GM08714 (cell line): ENCODE data around the gene MAVS.

Experiments used
- H3K4me3 ChIP-seq: fragments of 200-500 bp; sonication (Bioruptor generic); 2 replicates; pipeline ENCODE4 v1.5.1; 2014; ENCODE audit warnings: mild to moderate bottlenecking, low read length, inconsistent platforms
- ZNF274 ChIP-seq: IDR thresholded peaks from 2 replicates; pipeline ENCODE4 v1.6.1; 2012; ENCODE audit warnings: mild to moderate bottlenecking, low read depth, low read length

The MAVS gene

GRCh38 chr20:3857405-3857804 lies 10.8 kb downstream of the MAVS start:
- no peak overlapping the region for H3K4me3 ChIP-seq
- no peak for TF ChIP-seq ZNF274

GRCh38 chr20:3858689-3859088 lies 12.1 kb downstream of the MAVS start:
- H3K4me3 ChIP-seq: no peak overlapping the region
- no peak for TF ChIP-seq ZNF274

- H3K4me3 ChIP-seq: no peak overlapping the region
- no peak for TF ChIP-seq ZNF274
Measured at GRCh38 chr20:3861191-3861590, 14.6 kb downstream of the MAVS start.

GRCh38 chr20:3862333-3862732 lies 15.7 kb downstream of the MAVS start:
- H3K4me3 ChIP-seq: no peak overlapping the region
- no peak for TF ChIP-seq ZNF274

- no peak overlapping the region for H3K4me3 ChIP-seq
- no peak for TF ChIP-seq ZNF274
Measured at GRCh38 chr20:3863317-3863716, 16.7 kb downstream of the MAVS start.

- TF ChIP-seq ZNF274: no peak
- no peak overlapping the region for H3K4me3 ChIP-seq
Measured at GRCh38 chr20:3864518-3864917, 17.9 kb downstream of the MAVS start.

- no peak for TF ChIP-seq ZNF274
- no peak overlapping the region for H3K4me3 ChIP-seq
Measured at GRCh38 chr20:3865152-3865886, 18.7 kb downstream of the MAVS start.

GRCh38 chr20:3865887-3866407 lies 19.3 kb downstream of the MAVS start:
- no peak overlapping the region for H3K4me3 ChIP-seq
- no peak for TF ChIP-seq ZNF274

- no peak overlapping the region for H3K4me3 ChIP-seq
- no peak for TF ChIP-seq ZNF274
Measured at GRCh38 chr20:3866464-3866863, 19.8 kb downstream of the MAVS start.

GRCh38 chr20:3867802-3868201 lies 21.2 kb downstream of the MAVS start:
- no peak for TF ChIP-seq ZNF274

GRCh38 chr20:3869839-3870634 lies 23.4 kb downstream of the MAVS start:
- H3K4me3 ChIP-seq: no peak overlapping the region
- no peak for TF ChIP-seq ZNF274

More at GRCh38 chr20:3867802-3868201, 21.2 kb downstream of the MAVS start:
- no peak overlapping the region for H3K4me3 ChIP-seq

GRCh38 chr20:3871550-3872265 lies 25.1 kb downstream of the MAVS start:
- no peak overlapping the region for H3K4me3 ChIP-seq
- TF ChIP-seq ZNF274: no peak

GRCh38 chr20:3873507-3873906 lies 26.9 kb downstream of the MAVS start:
- no peak overlapping the region for H3K4me3 ChIP-seq
- TF ChIP-seq ZNF274: no peak

GRCh38 chr20:3874194-3874844 lies 27.7 kb downstream of the MAVS start:
- no peak overlapping the region for H3K4me3 ChIP-seq
- no peak for TF ChIP-seq ZNF274
